Measurements from ENCODE around the gene MAT1A. TPM values are rescaled to one million over a fixed set of nuclear protein-coding genes. Genes with fewer than 3 reads are reported as not detected.

The MAT1A gene
- total RNA-seq, 1 experiment from 2014 or later: 1.5 TPM

DNA sequence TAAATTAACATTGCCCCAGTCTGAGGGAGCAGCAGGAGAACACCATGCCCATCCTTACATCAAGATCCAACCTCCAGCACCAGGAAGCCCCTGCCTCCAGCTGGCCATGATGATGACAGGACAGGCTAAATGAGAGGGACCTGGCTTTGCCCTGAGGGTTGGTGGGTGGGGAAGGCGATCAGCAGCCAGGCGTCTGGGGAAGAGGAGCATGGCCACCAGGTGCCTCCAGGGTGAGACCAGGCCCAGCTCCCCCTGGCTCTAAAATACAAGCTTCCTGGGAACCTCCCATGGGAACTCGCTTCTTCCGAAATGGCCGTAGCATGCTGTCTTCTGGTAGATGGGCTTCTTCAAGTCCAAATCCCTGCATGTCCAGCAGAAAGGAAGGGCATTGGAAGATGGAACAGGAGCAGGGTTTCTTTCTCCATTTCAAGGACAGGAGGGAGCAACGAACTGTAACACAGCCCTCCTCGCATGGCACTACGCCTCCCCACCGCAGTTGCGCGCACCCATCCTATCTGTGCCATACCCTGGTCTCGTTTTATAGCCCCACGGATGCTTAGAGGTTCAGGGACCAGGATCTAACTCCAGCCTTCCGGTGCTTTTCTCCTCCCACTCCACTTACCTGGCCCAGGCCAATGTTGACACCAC lies 15.8 kb downstream of the MAT1A start:
- Histone ChIP-seq H3K9me3 (ENCODE audit: control insufficient read depth, insufficient read depth, low read depth, low read length) (no peaks in the 10 kb centered on the region), H3K4me1 (ENCODE audit: control insufficient read depth, insufficient read depth, low read length) (no peaks in the 10 kb centered on the region), H3K27ac (ENCODE audit: low read length) (no peak overlapping the region), H3K36me3 (ENCODE audit: control insufficient read depth, insufficient read depth, low read length) (no peaks in the 10 kb centered on the region), H3K27me3 (ENCODE audit: control insufficient read depth, insufficient read depth, low read length) (no peaks in the 10 kb centered on the region; the same call in 1 of the 2 replicates), H3K4me3 (ENCODE audit: low read depth in 2 of 2, low read length in 2 of 2) (no peak overlapping the region)
- no peak for ATAC-seq
- DNase-seq (ENCODE audit: low read depth, low spot score): no peak
- no TSS peak for BruUV-seq (replicated peaks)
- intact Hi-C loops (cut with micrococcal nuclease; ENCODE audit: unreplicated experiment): loop anchor here (10.0 kb wide), 1 partner anchor 251 kb away; no protein-coding TSS in a partner anchor
- no peak for TF ChIP-seq TCF7L2 (IDR thresholded peaks at IDR 0.05; ENCODE audit: low read depth, low read length)
- ChIA-PET CTCF (interaction anchor here (0.6 kb wide), 1 partner anchor 13 kb away, joined by 3 read pairs; no protein-coding TSS in a partner anchor), POLR2A (no interaction called here)
- in situ Hi-C loops (cut with HindIII; ENCODE audit: low pct_unique_long_range_greater_than_20kb, low sequenced_read_pairs): no loop called here

DNA sequence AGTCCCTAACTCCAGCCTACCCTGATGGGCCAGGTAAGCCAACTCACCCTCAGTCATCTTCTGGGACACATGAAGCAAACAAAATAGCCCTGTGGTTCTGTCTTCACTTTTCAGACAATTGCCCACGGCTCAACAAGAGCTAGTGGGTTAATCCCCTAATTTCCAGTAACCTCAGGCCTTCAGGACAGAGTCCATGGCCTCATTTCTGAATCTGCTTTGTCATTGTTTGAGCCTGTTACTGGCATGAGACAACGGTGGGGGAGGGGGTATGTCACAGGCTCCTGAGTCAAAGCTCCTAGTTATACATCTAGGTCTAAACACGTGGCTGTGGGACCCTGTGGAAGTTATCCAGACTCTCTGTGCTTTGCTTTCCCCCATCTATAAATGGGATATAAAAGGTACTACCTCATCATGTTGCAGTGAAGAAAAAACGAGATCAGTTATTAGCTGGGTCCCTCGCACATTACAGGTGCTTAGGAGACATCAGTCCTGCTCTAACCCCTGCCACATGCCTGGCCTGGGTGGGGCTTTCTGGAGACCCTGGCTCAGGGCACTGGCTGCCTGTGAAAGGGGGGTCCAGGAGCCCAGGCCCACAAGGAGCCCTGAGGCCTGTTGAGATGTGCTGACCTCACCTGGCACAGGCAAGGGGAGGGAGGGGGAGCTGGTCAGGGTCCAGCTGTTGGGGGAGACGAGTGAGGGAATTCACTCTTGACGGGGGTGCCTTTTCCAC lies 16.5 kb downstream of the MAT1A start:
- H3K27me3 ChIP-seq (ENCODE audit: control insufficient read depth, insufficient read depth, low read length): no peaks in the 10 kb centered on the region; the same call in 1 of the 2 replicates
- no peaks in the 10 kb centered on the region for H3K9me3 ChIP-seq (ENCODE audit: control insufficient read depth, insufficient read depth, low read depth, low read length)
- TF ChIP-seq, protein P1, sequence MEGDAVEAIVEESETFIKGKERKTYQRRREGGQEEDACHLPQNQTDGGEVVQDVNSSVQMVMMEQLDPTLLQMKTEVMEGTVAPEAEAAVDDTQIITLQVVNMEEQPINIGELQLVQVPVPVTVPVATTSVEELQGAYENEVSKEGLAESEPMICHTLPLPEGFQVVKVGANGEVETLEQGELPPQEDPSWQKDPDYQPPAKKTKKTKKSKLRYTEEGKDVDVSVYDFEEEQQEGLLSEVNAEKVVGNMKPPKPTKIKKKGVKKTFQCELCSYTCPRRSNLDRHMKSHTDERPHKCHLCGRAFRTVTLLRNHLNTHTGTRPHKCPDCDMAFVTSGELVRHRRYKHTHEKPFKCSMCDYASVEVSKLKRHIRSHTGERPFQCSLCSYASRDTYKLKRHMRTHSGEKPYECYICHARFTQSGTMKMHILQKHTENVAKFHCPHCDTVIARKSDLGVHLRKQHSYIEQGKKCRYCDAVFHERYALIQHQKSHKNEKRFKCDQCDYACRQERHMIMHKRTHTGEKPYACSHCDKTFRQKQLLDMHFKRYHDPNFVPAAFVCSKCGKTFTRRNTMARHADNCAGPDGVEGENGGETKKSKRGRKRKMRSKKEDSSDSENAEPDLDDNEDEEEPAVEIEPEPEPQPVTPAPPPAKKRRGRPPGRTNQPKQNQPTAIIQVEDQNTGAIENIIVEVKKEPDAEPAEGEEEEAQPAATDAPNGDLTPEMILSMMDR (IDR thresholded peaks at IDR 0.05): no peak
- TF ChIP-seq, protein P2, sequence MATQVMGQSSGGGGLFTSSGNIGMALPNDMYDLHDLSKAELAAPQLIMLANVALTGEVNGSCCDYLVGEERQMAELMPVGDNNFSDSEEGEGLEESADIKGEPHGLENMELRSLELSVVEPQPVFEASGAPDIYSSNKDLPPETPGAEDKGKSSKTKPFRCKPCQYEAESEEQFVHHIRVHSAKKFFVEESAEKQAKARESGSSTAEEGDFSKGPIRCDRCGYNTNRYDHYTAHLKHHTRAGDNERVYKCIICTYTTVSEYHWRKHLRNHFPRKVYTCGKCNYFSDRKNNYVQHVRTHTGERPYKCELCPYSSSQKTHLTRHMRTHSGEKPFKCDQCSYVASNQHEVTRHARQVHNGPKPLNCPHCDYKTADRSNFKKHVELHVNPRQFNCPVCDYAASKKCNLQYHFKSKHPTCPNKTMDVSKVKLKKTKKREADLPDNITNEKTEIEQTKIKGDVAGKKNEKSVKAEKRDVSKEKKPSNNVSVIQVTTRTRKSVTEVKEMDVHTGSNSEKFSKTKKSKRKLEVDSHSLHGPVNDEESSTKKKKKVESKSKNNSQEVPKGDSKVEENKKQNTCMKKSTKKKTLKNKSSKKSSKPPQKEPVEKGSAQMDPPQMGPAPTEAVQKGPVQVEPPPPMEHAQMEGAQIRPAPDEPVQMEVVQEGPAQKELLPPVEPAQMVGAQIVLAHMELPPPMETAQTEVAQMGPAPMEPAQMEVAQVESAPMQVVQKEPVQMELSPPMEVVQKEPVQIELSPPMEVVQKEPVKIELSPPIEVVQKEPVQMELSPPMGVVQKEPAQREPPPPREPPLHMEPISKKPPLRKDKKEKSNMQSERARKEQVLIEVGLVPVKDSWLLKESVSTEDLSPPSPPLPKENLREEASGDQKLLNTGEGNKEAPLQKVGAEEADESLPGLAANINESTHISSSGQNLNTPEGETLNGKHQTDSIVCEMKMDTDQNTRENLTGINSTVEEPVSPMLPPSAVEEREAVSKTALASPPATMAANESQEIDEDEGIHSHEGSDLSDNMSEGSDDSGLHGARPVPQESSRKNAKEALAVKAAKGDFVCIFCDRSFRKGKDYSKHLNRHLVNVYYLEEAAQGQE (IDR thresholded peaks at IDR 0.05; ENCODE audit: insufficient read depth in 1 of 2, low read depth in 2 of 2, low read length in 1 of 2): no peak
- TF ChIP-seq SIN3A (IDR thresholded peaks at IDR 0.05; ENCODE audit: borderline replicate concordance, insufficient read depth, low read depth, low read length) (no peak), POLR2AphosphoS5 (IDR thresholded peaks at IDR 0.05; ENCODE audit: low read depth, low read length) (no peak), TCF7L2 (IDR thresholded peaks at IDR 0.05; ENCODE audit: low read depth, low read length) (no peak)
- H3K4me1 ChIP-seq (ENCODE audit: control insufficient read depth, insufficient read depth, low read length): no peaks in the 10 kb centered on the region
- H3K36me3 ChIP-seq (ENCODE audit: control insufficient read depth, insufficient read depth, low read length): no peaks in the 10 kb centered on the region
- intact Hi-C loops (cut with micrococcal nuclease; ENCODE audit: unreplicated experiment): loop anchor here (10.0 kb wide), 1 partner anchor 252 kb away; no protein-coding TSS in a partner anchor
- CTCF ChIA-PET: no interaction called here
- in situ Hi-C loops (cut with HindIII; ENCODE audit: low pct_unique_long_range_greater_than_20kb, low sequenced_read_pairs): no loop called here
- no peak for DNase-seq (ENCODE audit: low read depth, low spot score)
- no peak overlapping the region for H3K27ac ChIP-seq (ENCODE audit: low read length)
- ATAC-seq: no peak
- POLR2A ChIA-PET: no interaction called here
- BruUV-seq (replicated peaks): no TSS peak
- no peak overlapping the region for H3K4me3 ChIP-seq (ENCODE audit: low read depth in 2 of 2, low read length in 2 of 2)

DNA sequence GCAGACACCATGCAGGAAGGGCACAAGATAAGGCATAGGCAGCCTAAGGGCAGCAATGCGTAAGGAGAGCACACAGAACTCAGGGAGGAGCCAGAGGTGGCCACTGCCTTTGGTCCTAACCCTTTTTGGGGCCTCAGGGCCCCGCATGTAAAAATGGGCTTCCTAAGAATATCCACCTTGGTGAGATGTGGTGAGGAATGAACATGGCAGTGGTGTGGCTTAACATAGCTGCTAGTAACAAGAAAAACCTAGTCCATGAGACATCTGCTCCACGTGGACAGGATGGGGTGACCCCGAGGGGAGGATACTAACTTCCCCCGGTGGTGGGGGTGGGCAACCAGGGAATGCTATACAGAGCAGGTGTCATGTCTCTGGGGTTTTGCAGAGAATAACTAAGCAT lies 18.0 kb downstream of the MAT1A start:
- ATAC-seq (no peak), DNase-seq (ENCODE audit: low read depth, low spot score) (no peak)
- no peak for TF ChIP-seq SIN3A (IDR thresholded peaks at IDR 0.05; ENCODE audit: borderline replicate concordance, insufficient read depth, low read depth, low read length)
- no peak for TF ChIP-seq POLR2AphosphoS5 (IDR thresholded peaks at IDR 0.05; ENCODE audit: low read depth, low read length)
- TF ChIP-seq, protein P1 (IDR thresholded peaks at IDR 0.05): no peak
- TF ChIP-seq TCF7L2 (IDR thresholded peaks at IDR 0.05; ENCODE audit: low read depth, low read length): no peak
- TF ChIP-seq, protein P2 (IDR thresholded peaks at IDR 0.05; ENCODE audit: insufficient read depth in 1 of 2, low read depth in 2 of 2, low read length in 1 of 2): no peak
- no peaks in the 10 kb centered on the region for H3K9me3 ChIP-seq (ENCODE audit: control insufficient read depth, insufficient read depth, low read depth, low read length)
- ChIA-PET CTCF (no interaction called here), POLR2A (no interaction called here)
- intact Hi-C loops (cut with micrococcal nuclease; ENCODE audit: unreplicated experiment): loop anchor here (10.0 kb wide), 1 partner anchor 253 kb away; no protein-coding TSS in a partner anchor
- no peaks in the 10 kb centered on the region for H3K4me1 ChIP-seq (ENCODE audit: control insufficient read depth, insufficient read depth, low read length)
- no peaks in the 10 kb centered on the region for H3K36me3 ChIP-seq (ENCODE audit: control insufficient read depth, insufficient read depth, low read length)
- no TSS peak for BruUV-seq (replicated peaks)
- H3K4me3 ChIP-seq (ENCODE audit: low read depth in 2 of 2, low read length in 2 of 2): no peak overlapping the region
- H3K27ac ChIP-seq (ENCODE audit: low read length): no peak overlapping the region
- no peaks in the 10 kb centered on the region; the same call in 1 of the 2 replicates for H3K27me3 ChIP-seq (ENCODE audit: control insufficient read depth, insufficient read depth, low read length)
- in situ Hi-C loops (cut with HindIII; ENCODE audit: low pct_unique_long_range_greater_than_20kb, low sequenced_read_pairs): no loop called here

Measured in Panc1 (cell line).